ENCODE results near the gene CHST5. TPM values are rescaled to one million over a fixed set of nuclear protein-coding genes. Genes with fewer than 3 reads are reported as not detected.

The CHST5 gene
- total and polyA plus RNA-seq, 9 of the 15 experiments (the other 6 are each of a cell fraction or from before 2014, with no cell fraction given): 0.06 to 0.21 (median 0.14) TPM; not detected in 5

- peaks cover 32 to 52% of the 10 kb centered on the region in 2 experiments for H3K27me3 ChIP-seq (ENCODE audit: control insufficient read depth in 2 of 2, insufficient read depth in 2 of 2, low read length in 2 of 2)
- POLR2A ChIA-PET: interaction anchor here (0.6 kb wide), 1 partner anchor 1448 kb away, joined by 3 read pairs; no protein-coding TSS in a partner anchor
- no peak overlapping the region for H3K27ac ChIP-seq (ENCODE audit: extremely low read depth, low read depth, low read length)
- H3K4me2 ChIP-seq (ENCODE audit: insufficient read depth, low read length): no peak overlapping the region
- H3K9me3 ChIP-seq (replicated peaks; ENCODE audit: control insufficient read depth, insufficient read depth, low read depth, low read length): no peaks in the 10 kb centered on the region
- intact Hi-C loops (cut with micrococcal nuclease) (no loop called here), in situ Hi-C loops (cut with MboI) (no loop called here)
- BruUV-seq (replicated peaks): no TSS peak
- DNase-seq (ENCODE audit: extremely low read depth in 1 of 4, low spot score in 3 of 4) (no peak), FAIRE-seq (no peak), ATAC-seq (no peak)
- peaks cover 4% of the 10 kb centered on the region; the same call in 1 of the 2 replicates for H4K20me1 ChIP-seq (replicated peaks; ENCODE audit: control insufficient read depth, insufficient read depth, low read length)
- no peak overlapping the region for H3K9ac ChIP-seq (ENCODE audit: insufficient read depth in 1 of 2, low read depth in 2 of 2, low read length in 2 of 2)
- TF ChIP-seq BRD4 (IDR thresholded peaks at IDR 0.05) (no peak), FOXP4 (CRISPR knock-in tag; IDR thresholded peaks at IDR 0.05; ENCODE audit: borderline replicate concordance) (0 out of 2 replicates have a peak, but pooled peaks have one; percentile 27), ZNF280A (IDR thresholded peaks at IDR 0.05; ENCODE audit: low read depth, partially characterized antibody) (no peak), ZBTB49 (CRISPR knock-in tag; IDR thresholded peaks at IDR 0.05; ENCODE audit: borderline replicate concordance) (no peak), ZBTB33 (CRISPR knock-in tag; IDR thresholded peaks at IDR 0.05) (peak; percentile 93), ZC3H8 (IDR thresholded peaks at IDR 0.05) (no peak), CHD4 (IDR thresholded peaks at IDR 0.05; ENCODE audit: insufficient read depth, insufficient replicate concordance, low read depth, low read length, poor library complexity, severe bottlenecking) (no peak), NR2F6 (CRISPR knock-in tag; IDR thresholded peaks at IDR 0.05) (no peak)
- CTCF ChIA-PET (ENCODE audit: low intra/inter-chr PET ratio): no interaction called here
- no peaks in the 10 kb centered on the region for H3K9me1 ChIP-seq (ENCODE audit: control insufficient read depth, insufficient read depth, low read length)
- peaks cover 0 to 13% of the 10 kb centered on the region in 2 experiments; a peak in 1 of 5 replicates for H3K4me1 ChIP-seq (replicated peaks in 1 of 2; ENCODE audit: control insufficient read depth in 2 of 2, insufficient read depth in 2 of 2, low read length in 2 of 2)
- H3K4me3 ChIP-seq: no peak overlapping the region
- no peaks in the 10 kb centered on the region for H3K79me2 ChIP-seq (ENCODE audit: control insufficient read depth, insufficient read depth, low read length)
- H2AFZ ChIP-seq (ENCODE audit: low read depth, low read length): no peak overlapping the region
- H3K36me3 ChIP-seq (ENCODE audit: control insufficient read depth, insufficient read depth, low read length): no peaks in the 10 kb centered on the region
- WGBS (ENCODE audit: insufficient coverage, low coverage, missing lambda C conversion rate): 76% methylated on average over 77 of the region's 81 CpGs
Measured at GRCh38 chr16:75529056-75529905, 6.6 kb downstream of the CHST5 start.

Data from K562 (cell line).